IMR-90 (cell line): ENCODE data around the gene CAV2. TPM values are rescaled to one million over a fixed set of nuclear protein-coding genes. Genes with fewer than 3 reads are reported as not detected.

Experiments
- ATAC-seq: fragments of 200-7000 bp; cut with Tn5 transposase; 2 replicates; pipeline ENCODE4 v1.9.1; 2020; ENCODE audit warnings: low read depth, mild to moderate bottlenecking, moderate library complexity
- BruUV-seq: library from RNA; stranded (reverse); fragments of 400-500 nt; replicated peaks from 2 replicates; lab custom pipeline; 2021; lab: Mats Ljungman, UMichigan
- CTCF ChIA-PET: fragments of 300-600 bp; formaldehyde crosslinking; extraction: SDS; loops from one replicate; lab custom pipeline; 2021; ENCODE audit warnings: antibody characterized with exemption; lab: Yijun Ruan, JAX
- POLR2A ChIA-PET: fragments of 300-600 bp; sonication (Branson Sonifier 250); formaldehyde crosslinking; loops from one replicate; lab custom pipeline; 2022; ENCODE audit warnings: antibody characterized with exemption; ENCODE audit not compliant: unreplicated experiment; lab: Charles Lee
- DNase-seq: peaks from one replicate; pipeline ENCODE4 v3.0.0; 2013
- H2AFZ ChIP-seq: replicated peaks from 2 replicates; pipeline ENCODE3; 2013; ENCODE audit warnings: low read length, mild to moderate bottlenecking; ENCODE audit not compliant: poor library complexity
- H2AK5ac ChIP-seq: 2 replicates; pipeline ENCODE4 v1.6.1; 2013; ENCODE audit warnings: low read depth, low read length, inconsistent platforms
- H2AK9ac ChIP-seq: replicated peaks from 2 replicates; pipeline ENCODE3; 2013; ENCODE audit warnings: mild to moderate bottlenecking, low read depth, low read length, moderate library complexity; ENCODE audit not compliant: poor library complexity
- H2BK120ac ChIP-seq: 2 replicates; pipeline ENCODE4 v1.6.1; 2013; ENCODE audit warnings: low read depth, low read length, inconsistent platforms
- H2BK15ac ChIP-seq: 3 replicates; pipeline ENCODE4 v1.6.1; 2013; ENCODE audit warnings: low read depth, low read length, inconsistent platforms
- H2BK20ac ChIP-seq: 2 replicates; pipeline ENCODE4 v1.6.1; 2013; ENCODE audit warnings: low read depth, mild to moderate bottlenecking, inconsistent platforms, low read length, moderate library complexity
- H2BK5ac ChIP-seq: 2 replicates; pipeline ENCODE4 v1.6.1; 2013; ENCODE audit warnings: mild to moderate bottlenecking, low read depth, low read length, inconsistent platforms; ENCODE audit not compliant: poor library complexity, severe bottlenecking
- H3K14ac ChIP-seq: replicated peaks from 2 replicates; pipeline ENCODE4 v1.6.1; 2013; ENCODE audit warnings: low read depth, low read length, inconsistent platforms
- H3K18ac ChIP-seq: 2 replicates; pipeline ENCODE4 v1.6.1; 2013; ENCODE audit warnings: low read depth, low read length, control low read depth
- H3K23ac ChIP-seq: 2 replicates; pipeline ENCODE4 v1.6.1; 2013; ENCODE audit warnings: low read depth, low read length, inconsistent platforms
- H3K27ac ChIP-seq: 2 replicates; pipeline ENCODE4 v1.5.1; 2013; ENCODE audit warnings: mild to moderate bottlenecking, control low read depth, low read length; ENCODE audit not compliant: insufficient read depth
- H3K27me3 ChIP-seq: 2 replicates; pipeline ENCODE4 v1.6.1; 2013; ENCODE audit warnings: low read length; ENCODE audit not compliant: control insufficient read depth, insufficient read depth
- H3K36me3 ChIP-seq: 2 replicates; pipeline ENCODE4 v1.6.1; 2013; ENCODE audit warnings: low read length, mixed read lengths; ENCODE audit not compliant: control insufficient read depth, insufficient read depth
- H3K4ac ChIP-seq: 2 replicates; pipeline ENCODE4 v1.6.1; 2013; ENCODE audit warnings: low read depth, low read length, inconsistent platforms
- H3K4me1 ChIP-seq: 2 replicates; pipeline ENCODE4 v1.6.1; 2013; ENCODE audit warnings: low read length, mixed read lengths; ENCODE audit not compliant: control insufficient read depth, insufficient read depth
- H3K4me2 ChIP-seq: 2 replicates; pipeline ENCODE4 v1.6.1; 2013; ENCODE audit warnings: low read depth, mild to moderate bottlenecking, control low read depth, low read length, moderate library complexity
- H3K4me3 ChIP-seq: 2 replicates; pipeline ENCODE4 v1.5.1; 2013; ENCODE audit warnings: low read depth, mild to moderate bottlenecking, control low read depth, low read length, moderate library complexity; ENCODE audit not compliant: insufficient read depth
- H3K56ac ChIP-seq: 2 replicates; pipeline ENCODE4 v1.6.1; 2013; ENCODE audit warnings: low read length, inconsistent platforms; ENCODE audit not compliant: insufficient read depth; ENCODE audit errors: extremely low read depth
- H3K79me1 ChIP-seq, 2 experiments: 2 replicates each; pipeline ENCODE4 v1.6.1; 2013; ENCODE audit warnings: low read length in 2 of 2, inconsistent platforms in 1 of 2, low read depth in 1 of 2
- H3K9ac ChIP-seq: 2 replicates; pipeline ENCODE4 v1.6.1; 2013; ENCODE audit warnings: low read depth, low read length, control low read depth
- H3K9me1 ChIP-seq: 2 replicates; pipeline ENCODE4 v1.6.1; 2013; ENCODE audit warnings: low read length, inconsistent platforms; ENCODE audit not compliant: insufficient read depth
- H3K9me3 ChIP-seq: 2 replicates; pipeline ENCODE4 v1.6.1; 2013; ENCODE audit warnings: low read length; ENCODE audit not compliant: control insufficient read depth, insufficient read depth
- H4K20me1 ChIP-seq: 2 replicates; pipeline ENCODE4 v1.6.1; 2013; ENCODE audit warnings: low read length, inconsistent platforms; ENCODE audit not compliant: insufficient read depth
- H4K5ac ChIP-seq: 2 replicates; pipeline ENCODE4 v1.6.1; 2013; ENCODE audit warnings: mild to moderate bottlenecking, low read depth, low read length, control low read depth
- H4K8ac ChIP-seq, 2 experiments: 2 replicates each; pipeline ENCODE4 v1.6.1; 2013; ENCODE audit warnings: low read depth in 2 of 2, low read length in 2 of 2, control low read depth in 1 of 2, inconsistent platforms in 1 of 2
- H4K91ac ChIP-seq: 2 replicates; pipeline ENCODE4 v1.6.1; 2013; ENCODE audit warnings: low read depth, low read length, inconsistent platforms; ENCODE audit not compliant: insufficient read depth
- MAFK ChIP-seq: IDR thresholded peaks from 2 replicates; pipeline ENCODE4 v1.6.1; 2012; ENCODE audit warnings: low read depth, low read length, improper control_type of control experiment
- WGBS, 2 experiments: methylation state at CpG; one replicate each; pipeline versions ENCODE4 v1.1.5 to v1.1.7; 2013; ENCODE audit warnings: missing lambda C conversion rate in 2 of 2; ENCODE audit not compliant: insufficient read length in 1 of 2; ENCODE audit errors: extremely low coverage in 2 of 2; 5-methylcytosine and 5-hydroxymethylcytosine counted together
- dilution Hi-C: fragments of 300-500 bp; cut with HindIII; formaldehyde crosslinking; loops from one replicate; pipeline ENCODE4 v1.14.3; 2018; ENCODE audit warnings: low sequenced_read_pairs; ENCODE audit not compliant: unreplicated experiment
- in situ Hi-C: fragments of 300-500 bp; cut with MboI; formaldehyde crosslinking; loops from 3 replicates; pipeline ENCODE4 v1.14.3; 2019; ENCODE audit warnings: low sequenced_read_pairs, inconsistent platforms, mixed read lengths
- intact Hi-C: fragments of 100-400 bp; cut with micrococcal nuclease; formaldehyde crosslinking; loops from 2 replicates; pipeline ENCODE4 v1.10.0; 2022
- polyA plus RNA-seq, 3 experiments: library from polyadenylated mRNA; depleted of rRNA; stranded (reverse); fragments of >200 nt; gene quantifications; 2 replicates each; pipeline ENCODE4 v1.2.3, GENCODE V29; 2012; ENCODE audit warnings: low replicate concordance in 1 of 3
- total RNA-seq: library from RNA; depleted of rRNA; stranded (reverse); fragments of >200 nt; gene quantifications from 2 replicates; pipeline ENCODE4 v1.2.3, GENCODE V29; 2012

Gene CAV2
- total and polyA plus RNA-seq, 2 of the 4 experiments (the other 2 are of a cell fraction) = 199 to 265 TPM

DNA sequence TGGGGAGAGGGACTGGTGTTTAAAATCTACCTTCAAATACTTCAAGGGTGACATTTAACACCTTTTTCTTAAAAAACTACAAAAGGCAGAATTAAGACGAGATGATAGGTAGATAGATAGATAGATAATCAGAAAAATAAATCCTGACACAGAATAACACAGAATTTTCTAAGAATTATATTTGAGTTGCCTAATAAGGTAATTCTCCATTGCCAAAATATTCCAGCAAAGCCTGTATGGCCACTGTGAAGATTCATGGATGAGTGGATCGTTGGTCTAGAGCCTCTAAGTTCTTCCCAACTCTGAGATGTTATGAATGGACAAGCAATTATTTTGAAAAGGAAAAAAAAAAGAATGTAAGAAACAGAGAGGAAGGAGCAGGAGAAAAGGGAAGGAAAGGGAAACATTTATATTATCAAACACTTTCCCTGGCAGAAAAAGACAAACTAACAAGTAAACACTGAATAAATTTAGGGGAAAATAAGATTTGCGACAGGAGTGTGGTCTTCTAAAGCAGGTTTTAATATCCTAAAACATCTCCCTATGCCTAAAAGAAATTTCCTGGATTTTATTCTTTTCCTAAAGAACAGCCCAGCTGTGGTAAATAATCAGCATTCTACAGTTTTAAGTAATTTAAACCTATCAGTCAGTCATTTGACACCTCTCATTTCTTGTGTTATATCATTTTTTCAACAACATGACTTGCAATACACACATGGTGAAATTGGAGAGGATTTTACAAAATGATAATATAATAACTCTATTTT, 7.5 kb upstream of the CAV2 start:
- intact Hi-C loops = loop anchor here (10.0 kb wide), 1 partner anchor 47 kb away; no protein-coding TSS in a partner anchor
- in situ Hi-C loops = no loop called here
- POLR2A ChIA-PET = interaction anchor here (0.6 kb wide), 1 partner anchor 9 kb away, joined by 3 read pairs; no protein-coding TSS in a partner anchor
- Histone ChIP-seq H2BK120ac (peak overlapping the region; percentile 88), H3K18ac (peak overlapping the region; percentile 76; the same call in 1 of the 2 replicates), H2BK20ac (peak overlapping the region; percentile 88), H3K4me2 (peak overlapping the region; percentile 69), H3K9me1 (peaks cover 4% of the 10 kb centered on the region; the same call in 1 of the 2 replicates), H2AFZ (no peak overlapping the region), H2BK15ac (peak overlapping the region; percentile 60; the same call in 1 of the 3 replicates), H3K4ac (peak overlapping the region; percentile 64; the same call in 1 of the 2 replicates), H3K56ac (no peak overlapping the region; the same call in none of the 2 replicates), H3K9ac (peak overlapping the region; percentile 85; the same call in 1 of the 2 replicates), H3K4me3 (no peak overlapping the region), H3K4me1 (peaks cover 10% of the 10 kb centered on the region; the same call in 1 of the 2 replicates), H3K23ac (peak overlapping the region; percentile 74; the same call in 1 of the 2 replicates), H2BK5ac (peak overlapping the region; percentile 98), H4K5ac (peak overlapping the region; percentile 37; the same call in 1 of the 2 replicates), H3K79me1 (peaks cover 2 to 5% of the 10 kb centered on the region in 2 experiments; a peak in 2 of 4 replicates), H4K20me1 (no peaks in the 10 kb centered on the region), H3K36me3 (no peaks in the 10 kb centered on the region), H3K27me3 (no peaks in the 10 kb centered on the region), H4K8ac (peak overlapping the region; percentile 70 to 78; a peak in 2 of 4 replicates), H2AK5ac (peak overlapping the region; percentile 81), H2AK9ac (no peak overlapping the region), H4K91ac (peak overlapping the region; percentile 70), H3K27ac (peak overlapping the region; percentile 95; the same call in 1 of the 2 replicates), H3K9me3 (no peaks in the 10 kb centered on the region), H3K14ac (peak overlapping the region; percentile 43)
- DNase-seq (no peak), ATAC-seq (no peak)
- BruUV-seq = no TSS peak
- no peak for TF ChIP-seq MAFK
- CTCF ChIA-PET = interaction anchor here (0.6 to 1.2 kb wide), 2 partner anchors 32 to 138 kb away, joined by 3 read pairs; no protein-coding TSS in a partner anchor
- no CpG with 5 or more reads among the region's 3 CpGs for WGBS, 2 experiments
- dilution Hi-C loops = no loop called here
